GM11168 (cell line): ENCODE results near the gene ABHD12.

ENCODE experiments used
- in situ Hi-C: fragments of 300-500 bp; cut with MboI; formaldehyde crosslinking; loops from one replicate; pipeline ENCODE4 v1.12.0; 2022; ENCODE audit warnings: low sequenced_read_pairs; ENCODE audit not compliant: unreplicated experiment

The ABHD12 gene

DNA sequence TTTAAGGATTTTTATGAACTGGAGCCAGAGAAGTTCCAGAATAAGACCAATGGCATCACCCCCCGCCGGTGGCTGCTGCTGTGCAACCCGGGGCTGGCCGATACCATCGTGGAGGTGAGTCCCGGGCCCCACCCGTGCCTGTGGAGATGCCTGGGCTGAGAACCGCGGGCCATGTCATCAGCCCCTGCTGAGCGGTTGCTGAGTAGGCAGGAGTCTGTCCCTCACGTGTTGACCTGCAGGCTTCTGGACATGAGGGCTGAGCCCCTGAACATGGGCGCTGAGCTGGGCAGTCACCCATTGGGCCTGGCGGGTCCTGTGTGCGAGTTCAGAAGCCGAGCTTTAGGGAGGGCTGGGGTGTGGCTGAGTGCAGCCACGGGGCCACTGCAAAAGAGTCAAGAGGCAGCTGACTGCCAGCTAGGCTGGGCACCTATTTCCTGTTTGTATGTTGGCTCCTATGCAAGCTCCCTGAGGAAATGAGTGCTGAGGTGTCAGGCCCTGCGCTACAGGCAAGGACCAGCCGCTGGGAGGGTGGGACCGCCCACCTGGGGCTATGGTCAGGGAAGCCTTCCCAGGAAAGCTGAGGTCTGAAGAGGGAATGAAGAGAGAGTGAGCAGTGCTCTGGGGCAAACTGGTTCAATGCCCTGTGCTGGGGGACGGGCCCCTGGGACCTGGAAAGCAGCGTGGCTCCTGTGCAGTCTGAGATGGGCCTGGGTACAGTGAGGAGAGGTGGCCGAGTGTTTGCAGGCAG lies 108.4 kb downstream of the ABHD12 start:
- in situ Hi-C loops: no loop called here

GRCh38 chr20:25281541-25281991 lies 109.1 kb downstream of the ABHD12 start:
- in situ Hi-C loops: no loop called here

- in situ Hi-C loops: no loop called here
Measured at GRCh38 chr20:25280574-25281535, 109.8 kb downstream of the ABHD12 start.

GRCh38 chr20:25280051-25280573 lies 110.5 kb downstream of the ABHD12 start:
- in situ Hi-C loops: no loop called here

- in situ Hi-C loops: no loop called here
Measured at GRCh38 chr20:25279403-25279802, 111.2 kb downstream of the ABHD12 start.

DNA sequence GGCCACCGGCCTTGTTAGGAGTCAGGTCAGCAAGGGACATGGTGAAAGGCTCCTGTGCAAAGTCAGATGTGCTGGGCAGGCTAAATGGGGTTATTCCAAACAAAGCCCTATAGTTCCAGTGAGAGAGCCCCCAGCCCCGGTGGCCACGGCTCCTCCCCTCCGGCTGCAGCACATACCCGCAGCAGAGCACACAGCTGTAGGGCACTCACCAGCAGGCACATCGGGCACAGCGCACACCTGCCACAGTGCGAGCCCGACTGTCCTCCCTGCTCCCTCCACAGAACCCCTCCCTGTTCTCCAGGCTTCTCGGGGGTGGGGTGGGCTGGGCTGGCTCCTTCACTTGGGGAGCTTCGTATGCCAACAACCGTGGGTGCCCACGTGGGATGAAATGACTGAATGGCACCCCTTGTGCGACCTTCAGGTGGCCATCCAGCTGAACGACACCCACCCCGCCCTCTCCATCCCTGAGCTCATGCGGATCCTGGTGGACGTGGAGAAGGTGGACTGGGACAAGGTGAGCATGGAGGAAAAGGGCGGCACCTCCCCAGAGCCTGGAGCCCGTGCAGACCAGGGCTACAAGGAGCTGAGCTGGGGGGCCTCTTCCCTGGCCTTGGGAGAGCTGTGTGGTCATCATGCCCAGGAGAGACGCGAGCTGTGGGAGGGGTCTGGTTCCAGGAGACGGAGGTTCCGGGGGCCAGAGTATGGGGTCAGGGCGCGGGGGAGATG lies 111.8 kb downstream of the ABHD12 start:
- in situ Hi-C loops: no loop called here

DNA sequence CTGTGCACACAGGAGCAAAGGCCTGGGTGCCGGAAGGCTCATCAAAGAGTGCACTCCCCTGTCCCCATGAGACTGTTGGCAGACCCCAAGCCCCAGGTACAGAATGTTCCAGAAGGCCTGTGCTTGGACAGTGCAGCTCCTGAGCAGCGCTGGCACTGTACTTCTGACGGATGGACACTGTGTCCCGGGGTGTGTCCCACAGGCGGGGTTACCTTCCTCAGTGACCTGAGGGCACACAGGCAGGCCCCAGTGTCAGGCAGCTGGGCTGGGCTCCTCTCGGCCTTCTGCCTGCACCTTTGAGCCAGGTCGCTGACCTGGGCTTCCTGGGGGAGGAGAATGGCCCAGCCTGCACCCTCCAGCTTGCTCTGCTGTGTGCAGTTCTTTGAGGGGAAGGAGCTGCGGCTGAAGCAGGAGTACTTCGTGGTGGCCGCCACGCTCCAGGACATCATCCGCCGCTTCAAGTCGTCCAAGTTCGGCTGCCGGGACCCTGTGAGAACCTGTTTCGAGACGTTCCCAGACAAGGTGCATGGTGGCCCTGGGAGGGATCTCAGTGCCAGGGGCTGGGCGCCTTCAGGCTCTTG lies 112.6 kb downstream of the ABHD12 start:
- in situ Hi-C loops: no loop called here

- in situ Hi-C loops: no loop called here
Measured at GRCh38 chr20:25277051-25277801, 113.4 kb downstream of the ABHD12 start.

- in situ Hi-C loops: no loop called here
Measured at GRCh38 chr20:25276533-25277050, 114.0 kb downstream of the ABHD12 start.

- in situ Hi-C loops: no loop called here
Measured at GRCh38 chr20:25275813-25276532, 114.7 kb downstream of the ABHD12 start.

GRCh38 chr20:25274891-25275812 lies 115.5 kb downstream of the ABHD12 start:
- in situ Hi-C loops: no loop called here

DNA sequence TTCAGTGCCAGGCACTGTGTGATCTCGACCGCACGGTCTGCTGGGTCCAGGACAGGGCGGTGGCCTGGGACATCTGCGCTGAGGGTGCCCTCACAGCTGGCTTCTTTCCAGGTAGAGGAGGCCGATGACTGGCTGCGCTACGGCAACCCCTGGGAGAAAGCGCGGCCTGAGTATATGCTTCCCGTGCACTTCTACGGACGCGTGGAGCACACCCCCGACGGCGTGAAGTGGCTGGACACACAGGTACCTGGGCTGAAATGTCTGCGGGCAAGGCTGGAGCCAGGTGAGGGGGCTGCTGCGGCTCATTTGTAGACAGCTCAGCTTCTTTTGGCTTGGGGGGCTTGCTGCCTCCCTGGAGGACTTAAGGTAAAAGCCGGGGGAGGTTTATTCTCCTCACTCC lies 116.2 kb downstream of the ABHD12 start:
- in situ Hi-C loops: no loop called here

- in situ Hi-C loops: no loop called here
Measured at GRCh38 chr20:25273541-25274358, 116.9 kb downstream of the ABHD12 start.

DNA sequence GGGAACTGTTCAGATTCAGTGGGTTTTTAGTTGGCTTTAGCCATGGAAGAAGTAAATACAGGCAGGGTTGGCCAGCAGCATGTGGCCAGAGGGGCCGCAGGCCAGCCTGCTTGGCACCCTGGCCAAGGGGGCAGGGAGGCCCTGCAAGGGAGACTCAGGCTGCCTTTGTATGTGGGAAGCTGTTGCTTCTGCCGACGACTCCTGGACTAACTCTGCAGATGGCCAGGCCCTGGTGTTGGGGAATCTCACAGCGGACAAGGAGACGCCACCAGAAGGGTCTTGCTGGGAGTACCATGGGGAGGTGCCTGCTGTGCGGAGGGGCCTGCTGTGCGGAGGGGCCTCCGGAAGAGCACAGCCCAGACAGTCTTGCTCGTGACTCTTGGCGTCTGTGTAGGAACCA lies 117.6 kb downstream of the ABHD12 start:
- in situ Hi-C loops: no loop called here

DNA sequence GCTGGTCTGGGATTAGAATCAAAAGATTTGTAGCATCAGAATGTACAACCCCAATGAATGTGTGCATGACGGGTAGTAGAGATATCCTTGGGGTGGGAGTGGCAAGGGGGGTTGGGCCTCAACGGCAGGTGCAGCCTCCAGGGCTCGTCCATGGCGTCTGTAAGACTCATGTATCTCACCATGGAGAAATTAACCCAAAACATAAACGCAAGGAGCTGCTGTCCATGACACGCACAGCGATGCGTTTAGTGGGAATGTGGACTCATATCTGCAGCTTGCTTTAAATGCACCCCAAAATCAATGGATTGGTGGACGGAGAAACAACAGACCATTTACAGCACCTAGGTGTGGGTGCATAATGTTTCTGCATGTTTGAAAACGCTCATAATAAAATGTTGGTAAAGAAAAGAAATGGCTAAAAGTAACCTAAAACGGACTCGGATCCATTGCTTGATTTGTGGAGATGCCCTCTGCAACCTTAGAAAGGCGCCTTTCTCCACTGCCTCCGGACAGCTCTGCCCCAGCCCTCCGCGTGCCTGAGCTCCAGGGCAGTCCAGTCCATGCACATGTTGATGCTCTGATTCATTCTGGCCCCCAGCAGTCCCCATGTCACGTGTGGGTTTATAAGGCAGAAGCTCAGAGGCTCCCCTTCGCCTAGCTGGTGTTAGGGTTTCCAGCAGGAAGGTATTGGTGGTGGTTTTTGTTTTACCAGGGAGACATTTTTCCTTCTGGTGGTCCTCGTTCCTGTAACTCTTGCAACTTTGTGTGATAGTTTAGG lies 118.2 kb downstream of the ABHD12 start:
- in situ Hi-C loops: no loop called here
